GM21423 (cell line): ENCODE measurements around the gene PDCD1.
"Not testable (repeated sequence)": the region's sequence is repeated elsewhere in the genome, so short reads cannot be mapped to it uniquely, and the experiment has no call there.

Experiments used
- ATAC-seq: cut with Tn5 transposase; IDR thresholded peaks from one replicate; pipeline ENCODE4 v1.9.1; 2021; ENCODE audit warnings: mild to moderate bottlenecking, moderate library complexity; ENCODE audit not compliant: unreplicated experiment

PDCD1 gene

DNA sequence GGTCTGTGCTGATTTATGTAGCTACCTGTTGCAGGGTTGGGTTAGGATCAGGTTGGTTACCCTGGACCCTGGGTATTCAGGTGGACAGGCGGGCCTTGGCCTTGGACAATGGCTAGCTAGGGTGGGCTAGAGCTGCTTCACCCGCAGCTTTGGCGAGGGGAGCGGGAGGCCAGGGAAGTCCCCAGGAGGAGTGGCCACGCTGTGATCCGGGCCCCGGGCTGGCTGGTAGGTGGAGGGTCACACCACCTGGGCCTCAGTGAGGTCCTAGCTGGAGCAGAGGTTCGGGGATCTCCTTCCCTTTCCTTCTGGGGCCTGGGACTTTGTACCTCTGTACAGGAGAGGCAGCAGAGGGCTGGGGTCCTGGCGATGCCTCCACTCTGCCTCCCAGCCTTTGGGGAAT is 20.6 kb upstream of the PDCD1 start:
- ATAC-seq: no peak

DNA sequence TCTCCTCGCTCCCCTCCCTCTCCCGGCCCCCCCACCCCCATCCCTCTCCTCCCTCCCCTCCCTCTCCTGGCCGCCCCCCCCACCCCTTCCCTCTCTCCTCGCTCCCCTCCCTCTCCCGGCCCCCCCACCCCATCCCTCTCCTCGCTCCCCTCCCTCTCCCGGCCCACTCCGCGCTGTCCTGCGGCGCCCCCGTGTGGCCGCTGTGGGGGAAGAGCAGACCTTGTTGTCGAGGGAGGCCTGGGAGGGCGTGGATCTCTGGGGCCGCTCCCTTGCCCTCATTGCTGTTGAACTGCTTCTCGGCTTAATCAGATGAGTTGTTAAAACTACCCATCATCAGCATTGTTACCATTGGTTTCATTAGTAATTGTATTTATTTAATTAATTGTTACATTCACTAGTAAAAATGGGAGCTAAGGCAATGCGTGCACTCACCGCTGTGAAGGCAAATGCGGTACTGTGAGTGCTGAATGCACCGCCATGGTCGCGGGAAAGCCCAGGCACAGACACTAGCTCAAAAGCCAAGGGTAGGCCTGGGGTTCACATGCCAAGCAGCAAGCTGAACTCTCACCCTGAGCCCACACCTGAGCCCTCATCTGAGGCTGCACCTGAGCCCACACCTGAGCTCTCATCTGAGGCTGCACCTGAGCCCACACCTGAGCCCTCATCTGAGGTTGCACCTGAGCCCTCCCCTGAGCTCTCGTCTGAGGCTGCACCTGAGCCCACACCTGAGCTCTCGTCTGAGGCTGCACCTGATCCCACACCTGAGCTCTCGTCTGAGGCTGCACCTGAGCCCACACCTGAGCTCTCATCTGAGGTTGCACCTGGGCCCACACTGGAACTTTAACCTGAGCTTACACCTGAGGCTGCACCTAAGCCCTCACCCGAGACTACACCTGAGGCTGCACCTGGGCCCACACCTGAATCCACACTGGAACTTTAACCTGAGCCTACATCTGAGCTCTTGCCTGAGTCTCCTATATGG is 19.6 kb upstream of the PDCD1 start:
- ATAC-seq: no peak

DNA sequence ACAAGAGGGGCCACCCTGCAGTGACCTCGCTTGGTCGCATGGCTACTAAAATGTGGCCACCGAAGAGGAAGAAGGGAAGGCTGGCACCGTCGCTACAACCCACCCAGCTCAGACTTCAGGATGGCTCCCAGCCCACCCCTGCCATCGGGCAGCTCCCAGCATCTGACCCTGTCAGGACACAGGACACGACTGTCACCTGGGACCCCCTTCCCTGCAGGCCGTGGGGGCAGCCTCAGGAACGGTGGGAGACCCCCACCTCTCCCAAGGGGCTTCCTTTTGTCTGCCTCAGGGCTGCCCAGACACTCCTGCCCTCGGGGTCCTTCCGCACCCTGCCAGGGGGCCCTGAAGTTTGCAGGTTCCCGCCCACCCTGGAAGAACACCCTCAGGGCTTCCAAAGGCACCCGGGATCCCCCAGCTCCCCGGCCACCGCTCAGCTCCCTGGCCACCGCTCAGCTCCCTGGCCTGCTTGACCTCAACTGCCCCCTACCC is 18.5 kb upstream of the PDCD1 start:
- ATAC-seq: no peak

DNA sequence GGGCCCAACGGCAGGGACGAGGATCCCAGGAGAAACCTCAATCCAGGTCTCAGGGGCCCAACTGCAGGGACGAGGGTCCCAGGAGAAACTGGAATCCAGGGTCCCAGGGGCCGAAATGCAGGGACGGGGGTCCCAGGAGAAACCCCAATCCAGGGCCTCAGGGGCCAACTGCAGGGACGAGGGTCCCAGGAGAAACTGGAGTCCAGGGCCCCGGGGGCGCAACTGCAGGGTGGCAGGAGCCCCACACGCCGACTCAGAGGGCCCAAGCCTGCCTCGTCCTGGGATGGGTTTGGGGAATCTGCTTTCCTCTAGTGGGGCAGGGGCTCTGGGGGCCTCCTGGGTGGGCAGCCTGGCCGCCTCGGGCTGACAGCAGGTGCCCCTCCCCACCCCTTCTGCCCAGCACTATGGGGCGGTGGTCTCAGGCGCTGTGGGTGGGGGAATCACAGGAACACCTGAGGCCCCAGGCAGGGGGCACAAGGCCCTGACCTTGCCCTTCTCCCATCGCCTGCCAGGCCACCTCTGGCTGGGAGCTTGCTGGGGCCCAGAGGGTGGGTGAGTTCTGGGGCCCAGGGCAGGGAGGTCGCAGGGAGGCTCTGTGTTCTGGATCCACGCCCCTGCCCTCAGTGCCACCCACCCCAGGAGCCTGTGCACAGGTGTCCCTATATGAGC is 18.0 kb upstream of the PDCD1 start:
- no peak for ATAC-seq

DNA sequence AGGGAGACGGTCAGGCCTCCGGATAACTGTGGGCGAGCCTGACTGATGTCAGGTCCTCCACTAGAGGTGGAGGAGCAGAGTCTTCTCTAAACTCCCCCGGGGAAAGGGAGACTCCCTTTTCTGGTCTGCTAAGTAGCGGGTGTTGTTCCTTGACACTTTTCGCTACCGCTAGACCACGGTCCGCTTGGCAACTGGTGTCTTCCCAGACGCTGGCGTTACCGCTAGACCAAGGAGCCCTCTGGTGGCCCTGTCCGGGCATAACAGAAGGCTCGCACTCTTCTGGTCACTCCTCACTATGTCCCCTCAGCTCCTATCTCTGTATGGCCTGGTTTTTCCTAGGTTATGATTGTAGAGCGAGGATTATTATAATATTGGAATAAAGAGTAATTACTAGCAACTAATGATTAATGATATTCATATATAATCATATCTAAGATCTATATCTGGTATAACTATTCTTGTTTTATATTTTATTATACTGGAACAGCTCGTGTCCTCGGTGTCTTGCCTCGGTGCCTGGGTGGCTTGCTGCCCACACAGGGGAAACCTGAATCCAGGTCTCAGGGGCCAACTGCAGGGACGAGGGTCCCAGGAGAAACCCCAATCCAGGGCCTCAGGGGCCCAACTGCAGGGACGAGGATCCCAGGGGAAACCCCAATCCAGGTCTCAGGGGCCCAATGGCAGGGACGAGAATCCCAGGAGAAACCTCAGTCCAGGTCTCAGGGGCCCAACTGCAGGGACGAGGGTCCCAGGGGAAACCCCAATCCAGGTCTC is 17.2 kb upstream of the PDCD1 start:
- not testable (repeated sequence) for ATAC-seq

DNA sequence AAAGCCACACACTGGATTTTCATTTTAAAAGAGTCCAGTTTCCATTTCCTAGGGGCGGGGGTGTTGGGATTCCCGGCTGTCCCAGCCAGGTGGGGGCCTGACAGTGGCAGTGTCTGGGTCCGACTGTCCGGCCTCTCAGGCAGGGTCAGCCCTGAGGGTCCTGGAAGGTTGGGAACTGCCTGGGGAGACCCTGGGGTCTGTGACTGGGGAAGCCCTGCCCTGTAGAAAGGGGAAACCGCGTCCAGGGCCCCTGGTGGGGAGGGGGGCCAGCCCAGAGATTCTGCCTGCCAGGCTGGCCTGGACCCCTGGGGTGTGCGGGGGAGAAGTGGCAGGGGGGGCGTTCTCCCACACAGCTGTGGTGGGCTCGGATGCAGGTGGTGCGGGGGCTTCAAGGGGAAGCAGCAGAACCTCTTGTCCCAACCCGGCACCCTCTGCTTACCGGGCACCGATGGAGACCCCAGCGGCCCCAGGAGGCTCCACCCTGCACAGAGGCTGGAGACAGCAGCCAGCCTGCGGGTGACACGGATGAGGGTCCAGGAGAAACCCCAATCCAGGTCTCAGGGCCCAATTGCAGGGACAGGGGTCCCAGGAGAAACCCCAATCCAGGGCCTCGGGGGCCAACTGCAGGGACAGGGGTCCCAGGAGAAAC is 15.7 kb upstream of the PDCD1 start:
- ATAC-seq: no peak

DNA sequence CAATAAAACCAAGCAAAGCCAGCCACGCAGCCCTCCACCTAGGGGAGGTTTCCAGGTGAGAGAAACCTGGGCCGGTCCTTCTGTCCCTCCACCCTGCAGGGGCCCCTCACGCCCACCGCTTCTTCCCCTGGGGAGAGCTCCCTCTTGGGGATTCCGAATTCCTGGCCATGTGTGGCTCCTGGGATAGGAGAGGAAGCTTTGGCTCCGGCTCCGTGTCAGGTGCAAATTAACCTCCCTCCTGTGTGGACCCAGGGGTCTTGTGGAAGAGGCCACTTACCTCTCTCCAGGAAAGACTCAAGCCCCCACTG is 15.1 kb upstream of the PDCD1 start:
- no peak for ATAC-seq

DNA sequence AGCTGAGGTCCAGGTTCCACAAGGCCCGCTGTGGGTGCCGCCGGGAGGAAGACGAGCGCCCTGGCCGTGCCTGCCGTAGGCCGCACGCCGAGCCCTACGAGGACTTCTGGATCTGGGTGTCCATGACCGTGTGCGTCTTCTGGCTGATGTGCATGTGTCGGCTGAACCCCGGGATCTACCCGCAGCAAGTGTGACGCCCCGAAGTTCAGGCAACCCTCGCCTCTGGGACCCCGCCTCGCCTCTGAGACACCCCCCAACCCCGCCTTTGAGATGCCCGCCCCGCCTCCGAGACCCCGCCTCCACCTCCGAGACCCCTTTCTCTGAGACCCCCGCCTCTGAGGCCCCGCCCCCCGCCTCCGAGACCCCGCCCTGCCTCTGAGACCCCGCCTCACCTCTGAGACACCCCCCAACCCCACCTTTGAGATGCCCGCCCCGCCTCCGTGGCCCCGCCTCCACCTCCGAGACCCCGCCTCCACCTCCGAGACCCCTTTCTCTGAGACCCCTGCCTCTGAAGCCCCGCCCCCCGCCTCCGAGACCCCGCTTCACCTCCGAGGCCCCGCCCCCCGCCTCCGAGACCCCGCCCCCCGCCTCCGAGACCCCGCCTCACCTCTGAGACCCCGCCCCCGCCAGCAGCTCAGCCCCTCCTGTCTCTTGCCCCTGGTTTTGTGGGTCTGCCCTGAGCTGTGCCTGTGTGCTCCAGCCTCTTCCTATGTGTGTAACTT is 14.5 kb upstream of the PDCD1 start:
- no peak for ATAC-seq

DNA sequence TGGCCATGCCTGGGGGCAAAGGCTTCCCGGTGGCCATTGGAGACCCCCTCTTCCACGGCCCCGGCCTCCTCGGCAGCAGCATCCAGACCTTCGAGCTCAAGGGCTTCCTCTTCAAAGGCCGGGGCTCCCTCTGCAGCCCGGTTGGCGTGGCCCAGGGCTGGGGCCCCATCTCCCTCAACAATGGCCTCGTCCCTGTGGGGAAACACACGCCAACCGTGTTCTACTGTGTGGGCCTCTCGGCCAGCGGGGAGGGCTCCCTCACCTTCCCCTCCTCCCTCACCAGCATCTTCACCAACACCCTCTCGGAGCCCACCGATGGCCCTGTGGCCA is 13.6 kb upstream of the PDCD1 start:
- ATAC-seq: no peak

DNA sequence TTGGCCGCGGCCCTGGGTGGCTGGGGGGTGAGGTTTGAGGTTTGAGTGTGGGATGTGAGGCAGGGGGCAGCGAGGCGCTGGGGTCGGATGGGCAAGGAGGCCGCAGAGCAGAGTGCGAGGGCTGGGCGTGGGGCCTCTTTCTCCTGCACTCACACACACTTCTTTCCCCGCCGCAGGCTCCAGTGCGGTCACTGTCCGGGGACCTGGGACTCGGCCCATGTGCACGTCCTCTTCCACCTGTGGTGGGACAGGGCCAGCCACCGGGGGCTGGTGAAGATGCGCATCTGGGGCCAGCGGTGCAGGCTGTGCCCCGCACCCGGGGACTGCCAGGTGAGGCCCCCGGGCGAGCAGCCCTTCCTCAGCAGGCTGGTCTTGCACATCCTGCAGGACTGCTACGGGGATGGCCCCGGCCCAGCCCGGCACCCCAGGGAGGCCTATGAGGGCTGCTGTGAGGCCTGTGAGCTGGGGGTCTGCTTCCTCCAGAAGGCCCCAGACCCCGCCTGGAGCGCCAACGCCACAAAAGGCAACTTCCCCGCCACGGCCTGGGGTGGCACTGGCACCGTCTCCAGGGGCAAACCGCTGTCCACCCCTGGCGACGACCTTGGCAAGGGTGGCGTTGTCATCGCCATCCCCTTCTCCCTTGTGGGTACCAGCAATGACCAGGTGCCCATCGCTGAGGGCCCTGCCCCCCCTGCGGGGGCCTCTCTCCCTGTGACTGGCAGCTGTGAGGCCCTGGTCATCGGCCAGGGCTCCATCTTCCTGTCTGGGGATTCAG is 13.0 kb upstream of the PDCD1 start:
- ATAC-seq: no peak

DNA sequence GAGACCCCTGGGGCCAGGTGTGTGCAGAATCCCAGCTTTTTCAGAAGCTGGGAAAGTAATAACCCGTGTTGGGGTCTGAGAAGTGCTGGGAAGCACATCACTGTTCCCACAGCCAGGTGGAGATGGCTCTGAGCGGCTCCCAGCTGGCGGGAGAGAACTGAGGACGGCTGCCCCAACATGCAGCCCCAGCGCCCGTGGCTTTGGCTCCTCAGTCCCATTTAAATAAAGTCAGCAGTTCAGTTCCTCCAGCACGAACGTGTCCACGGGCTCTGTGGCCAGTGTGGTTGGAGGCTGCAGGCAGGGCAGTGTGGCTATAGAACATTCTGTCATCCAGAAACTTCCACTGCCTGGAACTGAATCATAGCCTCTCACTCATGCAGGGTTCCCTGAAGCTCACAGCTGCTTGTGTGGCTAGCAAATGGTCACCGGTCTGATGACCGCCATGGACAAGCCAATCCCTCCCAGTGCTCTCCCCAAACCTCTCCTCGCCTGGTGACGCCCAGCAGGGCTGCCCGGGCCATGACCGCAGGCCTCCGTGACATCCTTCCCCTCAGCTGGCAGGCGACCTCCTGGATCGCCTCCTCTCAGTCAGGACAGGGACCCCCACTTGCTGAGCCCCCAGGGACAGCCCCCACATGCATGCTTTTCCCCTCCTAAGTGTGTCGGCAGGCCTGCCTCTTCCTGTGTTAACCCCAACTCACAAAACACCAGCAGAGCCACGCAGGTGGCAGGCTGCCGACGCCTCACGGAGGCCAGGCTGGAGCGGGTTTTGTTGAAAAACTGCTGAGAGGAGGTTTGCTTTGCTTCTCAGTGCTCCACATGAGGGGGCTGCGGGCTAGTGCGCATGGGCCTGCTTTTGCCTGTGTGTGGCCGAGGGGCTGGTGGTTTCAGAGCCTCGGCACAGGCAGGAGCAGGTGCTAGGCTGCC is 12.2 kb upstream of the PDCD1 start:
- no peak for ATAC-seq

DNA sequence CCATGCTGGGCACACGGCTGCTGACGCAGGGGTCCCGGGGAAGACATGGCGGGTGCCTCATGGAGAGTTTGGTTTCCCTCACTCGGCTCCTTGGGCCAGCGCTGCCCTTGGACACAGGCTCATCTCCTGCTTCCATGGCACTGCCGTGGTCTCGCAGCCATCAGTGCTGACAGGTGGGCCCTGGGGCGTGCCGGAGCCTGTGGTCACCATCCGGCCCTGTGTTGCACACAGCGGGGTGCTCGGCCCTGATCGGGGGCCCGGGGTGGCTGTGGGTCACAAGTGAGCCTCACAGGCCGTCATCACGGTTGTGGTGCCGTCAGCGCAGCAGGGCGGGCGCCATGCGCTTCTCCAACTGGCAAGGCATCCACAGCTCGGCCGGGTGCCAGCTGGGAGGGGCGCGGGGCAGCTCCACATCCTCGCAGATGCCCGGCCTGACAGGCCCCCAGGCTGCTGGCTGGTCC is 11.4 kb upstream of the PDCD1 start:
- no peak for ATAC-seq

DNA sequence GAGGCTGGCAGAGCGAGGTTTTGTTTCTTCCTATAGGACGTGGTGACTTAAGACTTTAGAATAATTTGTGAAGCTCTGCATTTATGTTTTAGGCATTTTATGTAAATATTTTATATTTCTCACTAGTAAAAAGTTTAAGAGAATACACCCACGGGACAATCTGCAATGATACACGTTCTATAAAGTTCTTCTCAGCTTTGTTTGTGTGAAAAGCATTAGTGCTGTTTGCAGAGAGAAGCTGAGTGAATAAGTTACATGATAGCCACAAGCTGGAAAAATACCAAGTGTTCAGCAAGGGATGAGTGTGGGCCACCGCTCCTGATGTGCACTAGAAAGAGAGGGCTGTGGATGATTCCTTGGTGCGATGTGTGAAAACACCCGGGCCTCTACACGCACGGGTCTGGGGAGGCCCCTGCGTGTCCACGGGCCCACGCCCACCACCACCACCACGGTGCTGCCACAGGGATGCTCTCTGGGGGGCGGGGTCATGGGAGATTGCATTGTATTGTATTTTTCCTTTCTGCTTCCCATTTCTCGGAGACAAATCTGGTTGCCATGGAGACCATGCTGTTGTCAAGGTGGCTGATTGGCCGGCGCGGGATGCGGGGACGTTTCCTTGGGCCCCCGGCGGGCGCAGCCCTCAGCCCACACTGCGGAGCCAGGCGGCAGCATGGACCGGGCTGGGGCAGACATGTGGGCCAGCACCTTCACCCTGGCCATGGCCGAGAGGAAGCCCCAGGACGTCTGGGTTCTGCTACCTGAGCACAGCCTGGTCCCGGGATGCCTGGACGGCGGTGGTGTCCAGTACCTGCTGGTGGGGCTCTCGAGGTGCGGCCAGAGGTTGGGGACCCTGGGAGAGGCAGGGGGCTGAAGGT is 10.6 kb upstream of the PDCD1 start, which contains the start of gene RTP5:
RTP5 (plus strand) TSS at position 643 of the 875 bp plus-strand sequence; CDS start at position 671, 28 bp downstream.
- ATAC-seq: no peak

DNA sequence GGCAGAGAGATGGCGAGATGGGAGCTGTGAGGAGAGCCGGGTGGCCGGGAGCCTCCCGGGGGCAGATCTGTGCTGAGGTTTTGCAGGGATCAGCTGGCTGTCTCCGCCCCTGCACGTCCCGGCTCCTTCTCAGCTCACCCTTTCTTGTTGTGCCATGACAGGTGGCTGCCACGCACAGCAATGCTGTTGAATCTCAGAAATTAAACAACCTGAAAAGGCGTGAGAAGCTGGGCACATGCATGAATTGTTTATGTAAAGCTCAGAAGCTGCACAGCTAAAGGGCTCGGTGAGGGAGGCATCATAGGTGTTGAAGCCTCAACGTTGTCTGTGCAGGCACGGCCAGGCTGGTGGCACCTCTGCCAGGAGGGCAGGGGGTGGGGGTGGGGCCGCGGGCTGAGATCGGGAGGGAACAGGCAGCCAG is 10.0 kb upstream of the PDCD1 start:
- no peak for ATAC-seq

DNA sequence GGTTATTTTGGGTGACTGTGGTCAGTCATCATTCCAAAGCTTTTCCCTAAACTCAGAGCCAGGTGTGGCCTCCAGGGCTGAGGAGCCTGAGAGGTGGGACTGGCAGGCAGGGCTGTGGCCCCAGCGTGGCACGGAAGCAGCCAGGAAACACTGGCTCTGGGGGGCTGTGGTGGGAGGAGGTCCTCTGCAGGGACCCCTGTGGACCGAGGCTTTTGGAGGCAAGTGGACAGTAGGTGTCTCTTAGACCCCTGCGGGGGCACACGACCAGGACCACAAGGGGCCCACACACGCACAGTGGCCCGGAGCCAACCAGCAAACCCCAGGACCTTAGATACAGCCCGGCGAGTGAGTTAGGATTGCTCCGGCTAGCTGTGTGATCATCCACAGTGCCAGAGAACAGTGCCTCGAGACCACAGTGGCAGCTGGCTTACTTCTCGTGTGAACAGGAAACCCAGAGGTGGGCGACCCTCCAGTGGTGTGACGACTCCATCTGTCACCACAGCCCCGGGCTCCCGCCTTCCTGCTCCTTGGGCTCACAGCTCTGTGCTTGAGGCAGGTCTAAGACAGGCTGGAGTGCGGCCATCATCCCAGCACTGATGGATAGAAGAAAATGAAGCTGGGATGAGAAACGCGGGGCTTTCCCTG is 9.2 kb upstream of the PDCD1 start:
- no peak for ATAC-seq

DNA sequence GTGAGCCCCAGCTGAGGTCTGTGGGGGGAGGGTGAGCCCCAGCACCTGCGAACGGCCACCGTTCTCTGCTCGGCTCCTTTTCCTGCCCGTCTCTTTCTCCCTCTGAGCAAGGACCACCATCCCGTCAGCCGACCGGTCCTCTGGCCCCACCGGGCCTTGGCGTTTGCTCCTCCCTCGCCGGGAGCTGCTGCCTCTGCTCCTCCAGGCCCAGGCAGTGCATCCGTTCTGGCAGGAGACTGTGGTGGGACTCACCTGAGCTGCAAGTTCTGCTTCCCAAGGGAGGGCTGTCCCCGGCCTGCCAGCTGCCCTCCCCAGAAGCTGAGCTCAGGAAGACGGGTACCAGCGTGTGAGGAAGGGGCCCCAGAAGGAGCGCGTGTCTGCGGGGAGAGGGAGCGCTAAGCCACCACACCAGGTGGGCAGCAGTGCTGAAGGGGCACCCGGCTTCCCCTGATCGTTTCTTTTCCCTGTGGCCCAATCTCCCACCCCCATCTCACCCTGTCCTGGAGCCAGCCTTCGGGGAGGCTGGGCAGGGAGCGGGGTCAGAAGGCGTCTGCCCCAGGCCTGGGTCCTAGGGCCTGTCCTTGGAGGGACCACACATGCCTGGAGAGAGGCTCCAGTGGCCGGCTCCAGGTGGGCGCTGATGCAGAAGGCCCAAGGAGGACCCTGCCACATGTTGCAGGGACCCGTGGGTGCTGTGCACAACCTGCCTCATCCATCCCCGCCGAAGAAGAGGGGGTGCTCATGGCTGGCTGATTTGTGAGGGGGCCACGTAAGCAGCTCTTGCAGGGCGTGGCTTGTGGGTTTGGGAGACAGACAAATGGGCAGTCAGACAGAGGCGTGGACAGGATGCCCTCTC is 8.3 kb upstream of the PDCD1 start:
- no peak for ATAC-seq
